Small intestine (tissue), 7 donors: ENCODE measurements around the gene SOWAHA. TPM values are rescaled to one million over a fixed set of nuclear protein-coding genes. Genes with fewer than 3 reads are reported as not detected.

Experiments
- DNase-seq, 2 donors: peaks; one replicate each; pipeline versions ENCODE4 v3.0.0 to v3.0.0-alpha.2; 2013
- FAIRE-seq: peaks from 2 replicates; lab custom pipeline; 2012; peaks lifted over from hg19 to GRCh38; lab: Jason Lieb, UNC
- H3K27ac ChIP-seq, 3 donors: one replicate each; pipeline ENCODE4 v1.5.1; 2013; ENCODE audit warnings: low read length in 2 of 3, mild to moderate bottlenecking in 2 of 3, control low read depth in 1 of 3, inconsistent platforms in 1 of 3, low read depth in 1 of 3, moderate library complexity in 1 of 3
- H3K27me3 ChIP-seq, 3 donors: one replicate each; pipeline ENCODE4 v1.6.1; 2013; ENCODE audit warnings: low read length in 3 of 3, inconsistent platforms in 1 of 3; ENCODE audit not compliant: control insufficient read depth in 3 of 3, insufficient read depth in 3 of 3
- H3K36me3 ChIP-seq, 3 donors: one replicate each; pipeline ENCODE4 v1.6.1; 2013; ENCODE audit warnings: low read length in 3 of 3, inconsistent platforms in 1 of 3, low read depth in 1 of 3, mild to moderate bottlenecking in 1 of 3, moderate library complexity in 1 of 3; ENCODE audit not compliant: control insufficient read depth in 3 of 3, insufficient read depth in 2 of 3
- H3K4me1 ChIP-seq, 3 donors: one replicate each; pipeline ENCODE4 v1.6.1; 2013; ENCODE audit warnings: low read length in 2 of 3, inconsistent platforms in 1 of 3, low read depth in 1 of 3, mild to moderate bottlenecking in 1 of 3, moderate library complexity in 1 of 3; ENCODE audit not compliant: control insufficient read depth in 3 of 3, insufficient read depth in 2 of 3
- H3K4me3 ChIP-seq, 3 donors: one replicate each; pipeline ENCODE4 v1.5.1; 2013; ENCODE audit warnings: low read length in 3 of 3, control low read depth in 1 of 3, inconsistent platforms in 1 of 3, low read depth in 1 of 3, mild to moderate bottlenecking in 1 of 3, moderate library complexity in 1 of 3
- H3K9me3 ChIP-seq, 2 donors: one replicate each; pipeline ENCODE4 v1.6.1; 2013; ENCODE audit warnings: low read depth in 1 of 2, low read length in 1 of 2; ENCODE audit not compliant: control insufficient read depth in 2 of 2, insufficient read depth in 1 of 2
- WGBS, 3 donors: extraction: QIAGEN DNeasy Blood & Tissue Kit; methylation state at CpG; one replicate each; pipeline ENCODE4 v1.1.7; 2013; 5-methylcytosine and 5-hydroxymethylcytosine counted together
- polyA plus RNA-seq, 4 donors: library from polyadenylated mRNA; stranded (reverse) in 3 of 4; unstranded in 1 of 4; fragments of 200-250 nt in 3 of 4; fragments of 120-200 nt in 1 of 4; gene quantifications; one replicate each; pipeline versions ENCODE4 v1.2.1 to v1.2.3, GENCODE V29; 2013
- donor health status: healthy with polysubstance abuse.
- donor health status: control.
- donor health status: control.
- donor health status: Bipolar disorder and iron deficiency.
- donor health status: healthy.

Gene SOWAHA
- polyA plus RNA-seq, 4 donors: 25.6 to 75.4 (median 66.1) TPM

DNA sequence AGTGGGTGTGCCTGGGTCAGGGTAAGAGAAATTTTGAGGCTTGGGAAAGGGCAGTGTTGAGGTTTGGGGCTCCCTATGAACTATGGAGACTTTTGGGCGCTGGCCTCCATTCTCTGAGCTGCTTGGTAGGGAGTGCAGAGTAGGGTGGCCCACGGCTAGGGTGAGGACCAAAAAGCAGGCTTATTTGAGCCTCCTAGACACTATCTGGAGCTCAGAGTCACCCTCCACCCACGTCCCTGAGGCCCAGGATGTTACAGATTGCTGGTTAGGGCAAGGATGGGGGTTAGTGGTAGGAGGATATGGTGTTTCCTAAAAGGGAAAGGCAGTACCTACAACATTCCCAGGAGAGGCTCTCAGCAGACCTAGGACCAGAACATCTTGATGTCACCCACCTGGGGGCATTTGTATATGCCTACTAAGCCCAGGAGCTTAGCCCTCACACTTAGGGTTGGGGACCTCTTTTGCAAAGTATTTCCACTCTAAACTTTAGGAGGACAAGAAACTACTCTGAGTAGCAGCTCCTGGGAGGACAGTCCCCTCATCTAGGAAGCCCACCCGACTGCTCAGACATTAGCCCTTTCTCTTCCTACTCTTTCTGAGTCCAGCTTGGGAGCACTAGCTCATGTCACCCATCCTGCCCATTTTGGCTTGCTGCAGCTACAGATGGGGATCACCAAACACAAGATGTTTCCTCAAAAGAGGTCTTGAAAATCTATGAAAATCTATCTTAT is 15.0 kb downstream of the SOWAHA start:
- WGBS, 3 donors: 84 to 89% (median 88%) methylated on average over 4 of the region's 4 CpGs
- no peak for FAIRE-seq
- H3K4me3 ChIP-seq: no peak overlapping the region

GRCh38 chr5:132828846-132829494 is 15.9 kb downstream of the SOWAHA start:
- Histone ChIP-seq H3K27me3 (no peaks in the 10 kb centered on the region), H3K36me3 (peaks cover 0 to 32% (median 0%) of the 10 kb centered on the region in 3 donors), H3K4me1 (peaks cover 4 to 24% (median 4%) of the 10 kb centered on the region in 3 donors), H3K4me3 (peak overlapping the region; percentile 40 to 82 (median 62)), H3K27ac (peak overlapping the region in 1 of 3 donors; percentile 30), H3K9me3 (no peaks in the 10 kb centered on the region)
- 14 to 58% (median 39%) methylated on average over 4 of the region's 4 CpGs for WGBS, 3 donors
- DNase-seq (peak in 1 of 2 donors; percentile 49), FAIRE-seq (no peak)

More for the DNA sequence above, 15.0 kb downstream of the SOWAHA start:
- H3K9me3 ChIP-seq: no peaks in the 10 kb centered on the region
- no peak overlapping the region for H3K27ac ChIP-seq
- peaks cover 4 to 30% (median 4%) of the 10 kb centered on the region in 3 donors for H3K4me1 ChIP-seq
- no peaks in the 10 kb centered on the region for H3K27me3 ChIP-seq
- peaks cover 0 to 39% (median 0%) of the 10 kb centered on the region in 3 donors for H3K36me3 ChIP-seq
- no peak for DNase-seq

GRCh38 chr5:132829742-132830435 is 16.8 kb downstream of the SOWAHA start:
- Histone ChIP-seq H3K4me3 (peak overlapping the region; percentile 61 to 82 (median 62)), H3K4me1 (peaks cover 4 to 24% (median 4%) of the 10 kb centered on the region in 3 donors), H3K27me3 (no peaks in the 10 kb centered on the region), H3K36me3 (peaks cover 0 to 23% (median 0%) of the 10 kb centered on the region in 3 donors), H3K27ac (peak overlapping the region; percentile 60 to 93 (median 82)), H3K9me3 (no peaks in the 10 kb centered on the region)
- WGBS, 3 donors: 1 to 3% (median 2%) methylated on average over 54 to 75 of the region's 75 CpGs
- FAIRE-seq (no peak), DNase-seq (peak; percentile 83 to 96)

GRCh38 chr5:132830436-132831094 is 17.5 kb downstream of the SOWAHA start, which contains the start of gene SHROOM1:
Gene SHROOM1, minus strand, starts transcription at chr5:132830647. Its CDS starts 4,507 bp downstream, at chr5:132826140.
- no peak for FAIRE-seq
- Histone ChIP-seq H3K9me3 (no peaks in the 10 kb centered on the region), H3K36me3 (peaks cover 0 to 19% (median 0%) of the 10 kb centered on the region in 3 donors), H3K27me3 (no peaks in the 10 kb centered on the region), H3K4me3 (peak within 1 kb of the TSS; percentile 61 to 82 (median 62)), H3K27ac (peak within 1 kb of the TSS; percentile 60 to 93 (median 82)), H3K4me1 (peaks cover 4 to 26% (median 4%) of the 10 kb centered on the region in 3 donors)
- DNase-seq: peak; percentile 73 to 87
- WGBS, 3 donors: 3% methylated on average over 62 to 78 of the region's 78 CpGs

- H3K27me3 ChIP-seq: no peaks in the 10 kb centered on the region
- peak; percentile 54 to 70 for DNase-seq
- H3K27ac ChIP-seq: peak overlapping the region; percentile 60 to 93 (median 82)
- peak overlapping the region; percentile 61 to 82 (median 62) for H3K4me3 ChIP-seq
- H3K36me3 ChIP-seq: peaks cover 0 to 14% (median 0%) of the 10 kb centered on the region in 3 donors
- no peaks in the 10 kb centered on the region for H3K9me3 ChIP-seq
- peaks cover 4 to 21% (median 4%) of the 10 kb centered on the region in 3 donors for H3K4me1 ChIP-seq
- FAIRE-seq: no peak
- 75 to 87% (median 85%) methylated on average over 14 to 15 of the region's 15 CpGs for WGBS, 3 donors
Measured at GRCh38 chr5:132831095-132831860, 18.2 kb downstream of the SOWAHA start.

DNA sequence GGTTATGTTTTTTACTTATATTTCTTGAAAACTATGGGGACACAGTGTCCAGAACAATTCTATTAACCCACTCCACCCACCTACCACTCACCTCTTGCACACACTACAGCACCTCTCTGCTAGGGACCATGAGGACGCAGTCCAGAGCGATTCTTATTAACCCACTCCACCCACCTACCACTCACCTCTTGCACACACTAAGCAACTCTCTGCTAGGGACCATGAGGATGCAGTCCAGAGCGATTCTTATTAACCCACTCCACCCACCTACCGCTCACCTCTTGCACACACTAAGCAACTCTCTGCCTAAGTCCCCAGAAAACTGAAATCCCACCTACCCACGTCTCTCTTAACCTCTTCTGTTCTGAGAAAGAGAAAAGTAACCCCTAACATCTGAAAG is 19.5 kb downstream of the SOWAHA start:
- no peak overlapping the region for H3K27ac ChIP-seq
- FAIRE-seq (no peak), DNase-seq (no peak)
- H3K9me3 ChIP-seq: no peaks in the 10 kb centered on the region
- H3K4me1 ChIP-seq: peaks cover 4 to 31% (median 4%) of the 10 kb centered on the region in 3 donors
- no peaks in the 10 kb centered on the region for H3K27me3 ChIP-seq
- no peak overlapping the region for H3K4me3 ChIP-seq
- H3K36me3 ChIP-seq: peaks cover 0 to 7% (median 0%) of the 10 kb centered on the region in 3 donors
- 88 to 94% (median 90%) methylated on average over 5 of the region's 5 CpGs for WGBS, 3 donors

DNA sequence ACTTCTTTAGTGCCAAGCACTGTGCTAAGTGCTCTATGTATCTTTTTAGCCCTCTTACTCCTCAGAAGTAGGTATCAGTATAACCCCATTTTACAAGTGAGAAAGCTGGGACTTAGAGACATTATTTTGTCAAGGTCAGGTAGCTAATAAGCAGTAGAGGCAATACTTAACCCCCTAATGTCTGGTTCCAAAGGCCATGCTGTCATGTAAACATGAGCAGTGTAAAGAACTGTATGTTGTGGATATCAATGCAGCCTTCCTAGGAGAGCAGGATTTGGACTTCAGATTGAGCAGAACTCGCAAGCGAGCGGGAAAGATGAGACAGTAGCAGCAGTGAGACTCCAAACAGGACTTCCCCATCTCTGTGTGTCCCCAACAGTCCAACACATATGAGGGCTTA is 21.0 kb downstream of the SOWAHA start:
- H3K9me3 ChIP-seq: no peaks in the 10 kb centered on the region
- peaks cover 0 to 2% (median 0%) of the 10 kb centered on the region in 3 donors for H3K36me3 ChIP-seq
- FAIRE-seq (no peak), DNase-seq (no peak)
- 92 to 100% (median 99%) methylated on average over 3 of the region's 3 CpGs for WGBS, 3 donors
- H3K27me3 ChIP-seq: no peaks in the 10 kb centered on the region
- H3K4me1 ChIP-seq: peaks cover 10 to 38% (median 11%) of the 10 kb centered on the region in 3 donors
- H3K27ac ChIP-seq: no peak overlapping the region
- no peak overlapping the region for H3K4me3 ChIP-seq
